Testis (tissue), 2 donors: ENCODE data around the gene HMCN1.

Source experiments
- POLR2A ChIP-seq: fragments of 450-650 bp; IDR thresholded peaks from one replicate; pipeline ENCODE4 v1.6.1; 2017; ENCODE audit warnings: antibody characterized with exemption, mild to moderate bottlenecking, moderate library complexity
- TF ChIP-seq, protein P1 (sequence below), 3 experiments: fragments of 450-650 bp in 2 of 3; fragments of 200-600 bp in 1 of 3; sonication (generic) in 1 of 3; IDR thresholded peaks; one replicate each; pipeline ENCODE4 v1.5.1; 2016 to 2019; ENCODE audit warnings: antibody characterized with exemption in 3 of 3, mild to moderate bottlenecking in 2 of 3, moderate library complexity in 1 of 3

DNA sequence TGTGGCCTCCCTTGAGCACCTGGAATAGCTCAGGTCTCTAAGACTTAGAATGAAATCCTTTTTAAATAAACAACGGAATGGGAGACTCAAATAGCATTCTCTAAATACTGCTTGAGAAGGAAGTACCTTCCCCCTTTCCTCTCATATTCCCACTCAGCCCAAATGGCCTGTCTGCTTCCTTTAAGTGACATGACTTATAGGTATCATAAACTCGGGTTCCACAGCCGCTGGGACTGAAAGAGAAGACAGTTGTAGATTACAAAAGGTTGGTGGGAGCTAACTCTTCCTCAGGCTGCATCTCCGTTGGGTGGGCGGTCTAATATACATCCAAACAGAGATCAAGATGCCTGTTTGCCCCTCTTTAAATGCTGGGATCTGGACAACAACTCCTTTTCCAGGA lies 1.2 kb upstream of the HMCN1 start:
- TF ChIP-seq POLR2A = no peak
- TF ChIP-seq, protein P1, sequence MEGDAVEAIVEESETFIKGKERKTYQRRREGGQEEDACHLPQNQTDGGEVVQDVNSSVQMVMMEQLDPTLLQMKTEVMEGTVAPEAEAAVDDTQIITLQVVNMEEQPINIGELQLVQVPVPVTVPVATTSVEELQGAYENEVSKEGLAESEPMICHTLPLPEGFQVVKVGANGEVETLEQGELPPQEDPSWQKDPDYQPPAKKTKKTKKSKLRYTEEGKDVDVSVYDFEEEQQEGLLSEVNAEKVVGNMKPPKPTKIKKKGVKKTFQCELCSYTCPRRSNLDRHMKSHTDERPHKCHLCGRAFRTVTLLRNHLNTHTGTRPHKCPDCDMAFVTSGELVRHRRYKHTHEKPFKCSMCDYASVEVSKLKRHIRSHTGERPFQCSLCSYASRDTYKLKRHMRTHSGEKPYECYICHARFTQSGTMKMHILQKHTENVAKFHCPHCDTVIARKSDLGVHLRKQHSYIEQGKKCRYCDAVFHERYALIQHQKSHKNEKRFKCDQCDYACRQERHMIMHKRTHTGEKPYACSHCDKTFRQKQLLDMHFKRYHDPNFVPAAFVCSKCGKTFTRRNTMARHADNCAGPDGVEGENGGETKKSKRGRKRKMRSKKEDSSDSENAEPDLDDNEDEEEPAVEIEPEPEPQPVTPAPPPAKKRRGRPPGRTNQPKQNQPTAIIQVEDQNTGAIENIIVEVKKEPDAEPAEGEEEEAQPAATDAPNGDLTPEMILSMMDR (IDR thresholded peaks at IDR 0.05) = no peak
